Measurements from ENCODE around the gene FREY1.

FREY1 gene, protein sequence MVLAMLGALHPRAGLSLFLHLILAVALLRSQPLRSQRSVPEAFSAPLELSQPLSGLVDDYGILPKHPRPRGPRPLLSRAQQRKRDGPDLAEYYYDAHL

DNA sequence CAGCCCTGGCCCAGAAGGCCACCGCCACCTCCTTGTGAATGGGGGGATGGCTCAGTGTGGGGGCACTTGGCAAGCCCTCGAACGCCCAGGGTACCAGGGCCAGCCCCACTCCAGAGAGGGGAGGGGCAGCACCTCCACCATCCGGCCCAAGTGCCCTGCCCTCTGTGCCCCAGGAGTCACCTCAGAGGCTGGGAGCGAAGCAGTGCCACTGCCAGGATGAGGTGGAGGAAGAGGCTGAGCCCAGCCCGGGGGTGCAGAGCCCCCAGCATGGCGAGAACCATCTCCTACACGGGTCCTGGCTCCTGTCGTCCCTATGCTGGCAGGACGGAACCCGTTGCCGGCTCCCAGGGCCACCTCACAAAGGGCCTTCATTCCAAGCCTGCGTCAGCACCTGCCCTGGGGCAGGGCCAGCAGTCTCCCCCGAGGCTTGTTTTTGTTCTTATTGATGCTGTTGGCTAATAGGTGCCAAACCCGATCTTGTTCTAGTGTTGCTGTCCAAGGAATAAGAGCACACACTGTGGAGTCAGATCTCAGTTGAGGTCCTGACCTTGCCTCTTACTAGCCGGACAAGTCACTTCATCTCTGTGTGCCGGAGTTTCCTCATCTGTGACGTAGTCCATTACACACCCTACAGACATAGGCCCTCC, at the start of gene FREY1:
TSS of gene FREY1 (minus strand) at position 307 of the 647 bp plus-strand sequence. CDS start at position 281, 26 bp downstream.
- DNase-seq (ENCODE audit: low spot score) (no peak), FAIRE-seq (no peak)

DNA sequence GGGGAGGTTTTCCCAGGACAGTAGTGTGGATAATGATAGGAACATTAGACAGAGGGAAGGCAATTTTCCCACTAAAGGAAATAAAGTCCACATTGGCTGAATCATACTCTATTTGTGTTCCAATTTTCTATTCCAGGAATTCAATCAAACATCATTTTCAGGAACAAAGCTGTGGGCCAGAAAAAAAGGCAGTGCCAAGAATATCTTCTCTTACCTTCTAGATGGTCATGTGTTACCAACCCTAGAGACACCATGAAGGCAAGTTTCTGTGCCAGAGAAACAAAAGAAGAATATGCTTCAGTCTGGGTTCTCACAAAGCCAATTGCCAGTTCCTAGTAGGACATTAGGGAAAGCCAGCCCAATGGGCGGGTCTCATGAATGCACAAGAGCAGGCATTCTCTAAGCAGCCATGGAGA, 42.9 kb upstream of the FREY1 start:
- FAIRE-seq (no peak), DNase-seq (ENCODE audit: low spot score) (no peak)

DNA sequence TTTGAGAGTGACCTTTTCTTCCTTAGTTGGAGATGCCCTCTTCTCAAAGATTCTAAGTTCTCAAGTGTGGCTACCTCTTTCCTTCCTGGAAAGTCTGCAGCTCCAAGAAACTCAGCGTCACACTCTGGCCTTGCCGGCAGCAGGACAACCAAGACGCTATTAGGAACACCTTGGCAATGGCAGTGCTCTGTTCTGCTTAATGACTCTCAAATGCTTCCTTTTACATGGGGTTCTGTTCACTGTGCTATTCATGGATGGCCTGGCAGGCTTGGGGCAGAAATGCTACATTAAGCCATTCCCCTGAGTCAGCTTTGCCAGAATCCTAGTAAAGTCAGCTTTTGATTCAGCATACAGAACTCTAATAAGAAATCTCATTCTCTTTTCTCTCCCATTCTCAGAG, 41.3 kb upstream of the FREY1 start:
- FAIRE-seq: no peak

DNA sequence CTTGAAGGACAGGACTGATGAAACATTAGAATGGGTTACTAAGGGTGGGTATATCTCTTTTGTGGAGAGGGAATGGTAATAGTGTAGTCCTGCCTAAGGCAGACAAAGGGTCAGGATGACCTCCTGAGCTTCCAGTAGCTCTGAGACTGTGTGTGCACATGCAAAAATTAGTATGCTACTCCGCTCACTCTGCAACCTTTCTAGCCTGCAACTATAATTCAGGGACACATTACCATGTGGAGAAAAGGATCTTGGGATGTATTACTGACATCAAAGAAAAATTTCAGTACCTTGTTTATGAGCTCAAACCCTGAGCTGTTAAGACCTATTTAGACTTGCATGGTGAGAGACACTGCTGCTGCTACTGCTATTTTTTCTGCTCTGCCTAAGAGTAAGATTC, 40.8 kb upstream of the FREY1 start:
- no peak for DNase-seq (ENCODE audit: low spot score)
- no peak for FAIRE-seq

More for the DNA sequence above, 41.3 kb upstream of the FREY1 start:
- no peak for DNase-seq (ENCODE audit: low spot score)

DNA sequence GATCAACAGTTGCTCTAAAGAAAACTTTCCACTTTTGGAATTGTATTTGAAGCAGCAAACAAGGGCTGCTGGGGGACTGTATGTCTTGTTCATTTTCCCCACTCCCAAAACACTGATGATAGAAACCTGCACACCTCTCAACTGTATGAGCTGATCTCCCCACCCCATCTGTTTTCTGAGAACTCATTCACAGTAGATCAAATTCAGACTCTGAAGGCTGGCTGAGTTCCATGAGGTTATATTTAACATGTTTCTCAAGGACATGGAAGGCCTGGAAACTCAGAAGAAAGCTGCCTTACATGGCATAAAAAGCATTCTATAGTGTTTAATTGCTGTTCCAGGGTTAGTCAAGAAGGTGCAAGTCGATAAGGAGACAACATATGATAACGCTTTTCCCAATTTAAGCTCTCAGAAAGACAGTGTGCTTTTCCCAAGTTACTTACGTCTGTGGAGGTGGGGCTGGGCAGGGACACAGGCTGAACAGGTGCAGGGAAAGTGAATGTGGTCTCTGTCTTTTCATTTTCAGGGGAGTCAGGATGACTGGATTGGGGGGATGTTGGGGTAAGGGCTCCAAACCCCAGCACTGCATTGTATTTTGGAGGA, 38.4 kb upstream of the FREY1 start:
- FAIRE-seq (no peak), DNase-seq (ENCODE audit: low spot score) (no peak)

DNA sequence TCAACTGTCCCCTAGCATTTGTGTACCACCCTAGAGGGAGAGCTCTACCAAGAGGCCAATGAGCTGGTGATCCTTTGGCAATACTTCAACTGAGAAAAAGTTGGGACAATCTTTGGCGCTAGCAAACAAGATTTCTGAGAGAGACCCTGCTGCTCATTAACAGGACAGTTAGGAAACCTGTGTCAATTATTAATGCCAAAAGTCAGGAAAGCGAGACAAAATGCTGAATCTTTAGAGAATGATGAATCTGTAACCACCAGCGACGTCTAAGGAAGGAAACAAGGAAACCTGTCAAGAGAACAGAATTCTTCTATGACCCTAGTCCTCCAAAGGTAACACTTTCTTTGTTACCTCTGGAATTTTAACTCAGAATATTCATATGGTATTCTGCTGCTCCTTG, 35.3 kb upstream of the FREY1 start:
- DNase-seq (ENCODE audit: low spot score) (no peak), FAIRE-seq (no peak)

DNA sequence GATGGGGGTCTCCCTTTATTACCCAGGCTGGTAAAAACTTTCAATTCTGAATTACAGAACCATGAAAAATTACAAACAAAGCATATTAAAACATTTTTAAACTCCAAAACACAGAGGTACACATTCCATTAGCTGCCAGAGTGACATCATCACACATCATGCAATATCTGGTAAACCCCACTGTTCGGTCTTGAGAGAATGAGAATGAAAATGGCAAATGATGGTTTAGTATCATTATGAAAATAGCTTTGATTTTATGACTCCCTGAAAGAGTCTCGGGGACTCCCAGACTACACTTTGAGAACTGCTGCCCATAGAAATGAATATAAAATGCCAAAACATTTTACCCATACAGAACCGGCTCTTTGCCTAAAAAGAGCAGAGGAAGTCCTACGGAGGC, 34.2 kb upstream of the FREY1 start:
- FAIRE-seq: no peak

DNA sequence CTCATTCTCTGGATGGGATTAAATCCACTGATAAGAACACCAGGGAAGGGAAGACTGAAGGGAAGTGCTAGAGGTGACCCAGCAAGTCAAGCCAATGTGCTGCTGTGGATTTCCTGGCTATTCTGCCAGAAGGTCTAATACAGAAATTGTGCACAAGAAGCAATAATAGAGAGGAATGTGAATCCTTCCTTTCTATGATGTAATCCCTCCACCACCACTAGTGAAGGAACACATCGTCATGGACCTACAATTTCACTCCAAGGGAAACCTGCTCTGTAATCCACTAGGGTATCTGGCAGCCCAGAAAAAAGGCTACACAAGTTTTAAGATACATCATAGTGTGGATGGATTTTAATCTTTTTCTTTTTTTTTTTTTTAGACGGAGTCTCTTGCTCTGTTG, 32.8 kb upstream of the FREY1 start:
- no peak for DNase-seq (ENCODE audit: low spot score)
- no peak for FAIRE-seq

More for the DNA sequence above, 34.2 kb upstream of the FREY1 start:
- no peak for DNase-seq (ENCODE audit: low spot score)

DNA sequence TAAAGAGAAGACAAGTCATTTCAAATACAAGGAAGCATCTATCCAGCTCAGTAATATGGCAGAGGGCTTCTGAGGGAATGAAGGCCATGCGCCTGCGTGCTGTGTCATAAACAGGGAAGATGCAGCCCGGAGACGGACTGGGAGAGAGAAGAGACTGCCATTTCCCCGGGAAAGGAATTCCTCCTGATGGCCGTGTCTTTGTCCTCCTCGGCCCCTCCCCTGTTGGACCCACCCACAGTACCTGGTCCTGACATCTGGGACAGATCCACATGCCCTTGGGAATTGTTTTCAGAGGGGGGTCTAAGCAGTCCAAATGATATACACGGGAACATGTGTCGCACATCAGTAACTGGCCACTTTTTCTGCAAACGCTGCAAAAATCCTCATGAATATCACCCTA, 30.8 kb upstream of the FREY1 start:
- no peak for DNase-seq (ENCODE audit: low spot score)
- no peak for FAIRE-seq

DNA sequence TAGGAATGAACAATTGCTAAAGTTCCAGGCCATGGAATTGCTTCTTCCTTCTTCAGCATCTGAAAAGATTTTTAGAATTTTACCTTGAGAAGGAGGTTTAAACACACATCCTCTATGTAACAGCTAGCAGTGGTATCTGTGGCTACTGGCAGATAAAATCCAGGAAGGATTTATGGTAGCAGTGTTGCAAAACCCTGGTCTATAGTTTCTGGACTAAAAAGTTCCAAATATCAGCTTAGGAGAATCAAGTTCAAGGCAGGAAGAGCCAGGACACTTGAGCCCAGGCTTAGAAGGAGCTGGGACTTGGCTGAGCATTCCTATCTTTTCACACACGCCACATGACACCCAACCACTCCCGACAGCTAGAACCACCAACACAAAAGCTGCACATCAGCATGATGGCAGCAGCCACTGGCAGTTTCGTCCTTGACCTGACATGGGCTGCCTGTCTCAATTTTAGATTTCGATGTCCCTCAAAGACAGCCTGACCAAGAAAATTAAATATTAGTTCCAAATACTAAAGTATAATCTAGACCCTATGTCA, 29.5 kb upstream of the FREY1 start:
- FAIRE-seq (no peak), DNase-seq (ENCODE audit: low spot score) (no peak)

DNA sequence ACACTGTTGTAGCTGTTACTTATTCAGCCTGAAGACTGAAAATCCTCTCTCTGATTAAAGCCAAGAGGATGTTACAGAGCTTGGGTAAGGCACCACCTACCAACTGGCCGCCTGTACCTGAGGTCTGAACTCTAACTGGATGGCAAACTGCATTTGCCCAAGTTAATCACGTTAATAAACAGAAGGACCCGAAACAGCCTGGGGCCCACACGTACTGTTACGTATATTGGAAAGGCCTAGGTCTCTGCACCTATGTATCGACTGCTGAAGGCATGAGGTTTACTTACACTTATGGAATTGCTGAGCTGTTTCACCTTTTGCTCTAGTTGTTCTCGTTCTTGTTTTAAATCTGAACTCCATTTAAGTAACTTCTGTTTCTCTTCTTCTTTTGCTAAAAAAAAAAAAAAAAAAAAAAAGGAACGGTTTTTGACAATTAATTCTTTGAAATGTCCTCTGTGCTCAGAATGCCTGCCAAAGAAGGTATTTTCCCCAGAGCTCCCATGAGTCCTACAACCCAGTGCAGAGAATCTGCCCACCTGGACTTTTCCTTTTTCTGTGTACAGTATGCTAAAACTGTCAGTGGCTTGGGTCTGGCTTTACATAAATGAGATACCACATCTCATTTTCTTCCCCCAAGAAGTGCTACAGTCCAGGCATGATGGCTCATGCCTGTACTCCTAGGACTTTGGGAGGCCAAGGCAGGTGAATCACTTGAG, 28.4 kb upstream of the FREY1 start:
- FAIRE-seq (no peak), DNase-seq (ENCODE audit: low spot score) (no peak)

DNA sequence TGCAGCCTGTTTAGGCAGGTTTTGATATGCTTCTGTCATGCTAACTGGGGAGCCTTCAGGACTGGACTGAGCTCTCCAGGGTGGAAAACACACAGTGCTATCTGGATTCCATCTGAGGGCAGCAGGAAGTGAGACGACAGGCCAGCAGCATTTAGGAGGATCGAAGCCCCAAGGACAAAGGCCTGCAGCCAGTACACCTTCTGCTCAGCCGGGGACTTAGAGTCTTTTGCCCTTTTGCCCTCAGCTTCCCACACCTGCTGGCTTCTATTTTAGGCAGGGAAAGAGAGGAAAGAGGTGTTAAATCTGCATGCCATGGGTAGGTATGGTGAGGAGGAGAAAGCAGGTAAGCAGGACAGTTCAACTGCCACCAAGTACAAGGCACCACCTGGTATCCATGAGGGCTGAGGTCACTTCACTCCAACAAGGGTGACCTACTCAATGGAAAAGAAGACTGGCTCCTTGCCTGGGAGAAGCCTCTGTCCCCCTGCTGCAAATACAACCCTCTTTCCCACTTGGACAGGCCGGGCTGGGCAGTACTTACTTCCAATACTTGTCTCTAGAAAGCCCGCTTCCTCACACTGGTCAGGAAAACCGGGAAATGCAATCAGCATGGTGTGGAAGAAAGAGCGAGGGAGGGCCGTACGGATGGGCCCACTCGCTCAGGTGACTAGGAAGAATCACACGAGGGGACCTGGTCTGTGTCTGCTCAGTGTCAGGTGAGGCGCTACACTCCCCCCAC, 27.7 kb upstream of the FREY1 start:
- no peak for DNase-seq (ENCODE audit: low spot score)
- no peak for FAIRE-seq

DNA sequence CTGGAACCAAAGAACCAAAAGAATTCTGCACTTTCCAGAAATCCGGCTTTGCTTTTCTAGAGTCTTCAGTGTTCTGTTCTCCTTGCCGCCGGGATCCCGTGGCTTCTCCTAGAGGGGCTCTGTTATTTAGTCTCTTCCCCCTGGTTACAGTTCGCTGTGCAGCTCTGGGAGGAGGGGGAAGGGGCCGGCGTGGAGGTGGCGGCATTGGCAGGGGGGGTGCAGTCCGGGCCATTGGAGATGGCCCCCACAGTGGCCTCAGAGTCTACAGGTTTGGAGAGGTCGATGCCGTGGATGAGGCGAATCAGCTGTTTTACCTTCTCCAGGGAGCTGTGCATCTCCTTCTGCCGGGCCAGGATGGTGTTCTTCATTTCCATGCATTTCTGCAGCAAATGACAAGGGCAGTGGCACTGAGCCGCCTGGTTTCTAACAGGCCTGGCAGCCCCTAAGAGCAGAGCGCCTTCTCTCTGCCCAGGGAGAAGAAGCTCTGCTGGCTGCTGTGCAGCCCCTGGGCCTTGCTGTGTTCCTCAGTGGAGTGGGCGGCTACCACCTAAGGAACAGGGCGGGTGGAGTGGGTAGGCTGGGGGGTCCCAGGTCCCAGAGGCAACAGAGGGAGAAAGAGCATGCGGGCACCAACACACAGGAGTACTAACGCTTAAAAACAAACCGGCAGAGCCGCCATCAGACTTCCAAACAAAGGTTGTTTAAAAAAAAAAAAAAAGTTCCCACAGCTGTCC, 26.9 kb upstream of the FREY1 start:
- FAIRE-seq: no peak
- no peak for DNase-seq (ENCODE audit: low spot score)

DNA sequence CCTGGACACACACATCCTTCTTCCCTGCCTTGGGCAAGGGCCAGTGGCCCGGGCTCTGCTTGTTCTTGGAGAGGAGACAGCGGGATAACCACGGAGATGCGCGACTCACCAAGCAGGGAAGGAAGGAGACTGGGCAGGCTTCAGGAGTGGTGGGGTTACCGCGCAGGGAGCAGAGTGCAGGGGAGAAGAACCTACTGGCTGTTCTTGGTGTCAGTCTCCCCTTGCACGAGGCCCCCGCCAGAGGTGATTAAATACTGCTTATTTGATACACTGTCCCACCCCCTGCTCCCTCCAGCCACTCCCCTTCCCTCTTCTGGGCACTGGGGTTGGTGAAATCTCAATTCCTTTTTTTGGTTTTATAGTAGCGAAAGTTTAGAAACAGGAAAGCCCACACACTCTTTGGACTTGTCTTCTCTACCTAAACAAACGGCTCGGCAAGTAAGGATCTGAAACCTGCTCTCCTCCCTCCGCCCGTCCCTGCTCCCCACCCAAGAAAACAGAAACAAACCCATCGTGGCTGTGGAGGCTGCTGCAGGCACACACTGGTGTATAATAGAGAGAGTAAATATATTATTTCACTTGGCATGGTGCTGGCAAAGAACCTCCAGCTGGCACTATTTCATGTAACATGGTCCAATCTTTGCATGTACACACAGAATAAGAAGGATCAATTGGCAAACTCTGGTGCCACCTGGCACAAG, 26.2 kb upstream of the FREY1 start:
- DNase-seq (ENCODE audit: low spot score) (no peak), FAIRE-seq (no peak)

DNA sequence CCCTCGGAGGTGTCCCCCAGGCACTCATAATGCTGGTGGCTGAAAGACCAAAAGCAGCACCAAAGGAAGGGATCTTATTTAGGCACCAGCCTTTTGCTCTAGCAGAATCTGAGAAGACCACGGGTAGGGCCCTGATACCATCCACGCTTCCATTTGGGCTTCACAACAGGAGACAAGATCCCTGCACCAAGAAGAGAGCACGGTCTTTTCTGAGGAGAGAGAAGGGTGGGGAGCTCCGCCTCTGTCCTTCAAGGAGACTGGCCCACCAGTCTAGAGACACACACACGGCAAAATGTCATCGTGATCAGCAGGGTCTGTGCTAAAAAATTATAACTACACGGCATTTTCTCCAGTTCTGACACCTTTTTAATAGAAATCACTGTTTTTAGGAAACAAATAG, 25.1 kb upstream of the FREY1 start:
- DNase-seq (ENCODE audit: low spot score) (no peak), FAIRE-seq (no peak)

DNA sequence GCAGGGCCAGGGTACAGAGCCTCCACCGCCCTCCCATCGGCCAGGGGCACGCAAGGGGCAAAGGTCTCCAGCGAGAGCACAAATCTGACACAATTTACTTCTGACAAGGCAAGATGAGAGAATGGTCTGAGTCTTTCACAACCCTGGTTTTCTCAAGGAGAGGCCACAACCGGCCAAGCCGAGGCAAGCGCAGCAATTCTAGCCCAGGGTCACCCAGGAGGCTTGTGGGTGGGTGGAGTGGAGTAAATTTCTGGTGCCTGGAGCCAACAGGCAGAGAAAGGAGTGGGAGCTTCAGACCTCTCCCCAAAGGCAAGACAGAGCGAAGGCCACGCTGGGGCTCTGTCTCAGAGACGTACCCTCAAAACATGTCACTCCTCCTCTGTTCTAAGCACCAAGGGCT, 24.7 kb upstream of the FREY1 start:
- DNase-seq (ENCODE audit: low spot score): no peak
- no peak for FAIRE-seq

DNA sequence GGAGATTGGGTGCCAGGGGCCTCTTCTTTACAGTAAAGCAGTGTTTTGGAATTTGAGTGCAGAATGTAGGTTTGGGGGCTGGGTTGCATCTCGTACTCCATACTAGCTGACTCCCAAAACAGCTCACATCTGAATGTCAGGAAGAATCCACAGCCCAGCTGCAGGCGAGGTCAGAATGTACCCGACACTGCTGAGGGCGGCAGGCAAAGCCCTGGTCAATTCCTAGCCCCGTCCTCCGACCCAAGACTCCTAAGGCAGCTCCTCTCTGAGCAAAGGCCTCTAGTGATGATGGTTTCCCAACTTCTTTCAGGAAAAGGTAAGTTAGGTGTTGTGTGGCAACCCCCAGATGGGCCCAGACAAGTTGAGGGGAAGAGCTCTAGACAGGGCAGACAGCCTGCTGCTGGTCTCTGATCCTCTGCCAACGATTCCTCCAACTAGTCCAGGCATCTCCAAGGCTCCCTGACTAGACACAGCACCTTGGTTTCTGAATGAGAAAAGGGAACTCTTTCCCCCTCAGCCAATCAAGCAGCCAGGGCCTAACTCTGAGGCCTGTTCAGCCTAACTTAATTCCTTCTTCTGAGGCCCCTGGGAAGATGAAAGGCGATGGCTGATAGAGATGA, 24.0 kb upstream of the FREY1 start:
- FAIRE-seq (no peak), DNase-seq (ENCODE audit: low spot score) (no peak)

DNA sequence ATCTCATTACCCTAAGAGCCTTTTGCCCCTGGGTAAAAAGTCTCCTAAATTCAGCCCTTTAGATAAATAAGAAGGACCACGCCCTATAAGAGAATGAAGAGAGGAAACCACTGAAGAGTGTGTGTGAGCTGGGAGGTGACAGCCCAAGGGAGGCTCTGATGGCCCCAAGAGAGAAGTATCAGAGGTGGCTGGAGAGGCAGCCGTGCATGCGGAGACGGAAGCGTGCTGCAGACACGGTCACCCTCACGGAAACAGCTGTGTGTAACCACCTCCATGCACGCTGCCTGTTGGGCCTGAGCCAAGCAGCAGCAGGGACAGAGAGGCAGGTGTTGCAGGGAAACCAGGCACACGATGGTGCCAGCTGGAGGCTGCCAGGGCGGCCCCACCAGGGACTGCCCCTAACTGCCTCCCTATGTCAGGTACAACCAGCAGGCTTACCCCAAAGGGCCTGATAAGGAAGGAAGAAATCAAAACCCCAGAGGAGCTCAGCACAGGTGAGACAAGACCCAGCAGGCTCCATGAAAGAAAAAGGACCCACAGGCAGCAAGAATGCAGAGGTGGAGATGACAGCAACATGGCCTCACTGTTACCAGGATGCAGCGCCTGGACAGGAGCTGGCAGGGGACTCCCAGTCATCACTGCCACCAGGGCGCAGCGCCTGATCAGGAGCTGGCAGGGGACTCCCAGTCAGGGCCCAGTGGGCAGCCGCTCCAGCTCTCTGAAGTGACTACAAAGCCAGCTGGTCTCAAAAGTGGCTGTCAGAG, 23.1 kb upstream of the FREY1 start:
- FAIRE-seq (no peak), DNase-seq (ENCODE audit: low spot score) (no peak)

DNA sequence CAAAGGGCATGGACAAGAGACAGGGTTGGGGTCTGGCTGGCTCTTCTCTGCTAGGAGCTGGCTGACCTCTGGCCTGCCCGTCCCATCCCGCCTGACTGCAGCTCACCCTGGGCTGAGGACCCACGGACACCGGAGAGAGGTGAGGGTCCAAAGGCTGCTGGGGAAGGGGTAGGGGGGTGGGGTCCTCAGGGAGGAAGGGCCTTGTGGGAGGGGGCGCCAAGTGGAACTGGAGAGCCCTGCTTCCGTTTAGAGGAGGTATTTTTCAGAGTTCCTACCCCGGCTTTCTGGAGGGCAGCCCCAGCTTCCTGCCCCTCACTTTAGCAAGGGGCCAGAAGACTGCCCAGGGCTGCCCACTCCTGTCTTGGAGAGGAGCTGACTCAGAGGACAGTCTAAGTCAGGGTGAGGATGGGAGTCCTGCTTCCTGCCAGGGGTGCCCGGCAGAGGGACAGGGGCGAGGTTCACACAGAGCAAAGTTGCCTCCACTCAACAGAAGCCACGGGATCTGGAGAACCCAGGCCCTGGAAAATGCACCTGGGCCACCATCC, 22.5 kb upstream of the FREY1 start:
- DNase-seq (ENCODE audit: low spot score) (no peak), FAIRE-seq (no peak)

All from urothelium cell line (cell line).